Epithelial cell of prostate (primary cell): Measurements from ENCODE around the gene IQCN.

ENCODE experiments used
- DNase-seq: peaks from one replicate; pipeline ENCODE4 v3.0.0-alpha.2; 2011; ENCODE audit warnings: low read depth, low spot score
- H3K27ac ChIP-seq: fragments of 450-650 bp; 2 replicates; pipeline ENCODE4 v1.5.1; 2017; ENCODE audit warnings: mild to moderate bottlenecking

IQCN gene

GRCh38 chr19:18270326-18270725 lies 3.9 kb downstream of the IQCN start:
- DNase-seq: no peak
- H3K27ac ChIP-seq: no peak overlapping the region

GRCh38 chr19:18269070-18269723 lies 5.1 kb downstream of the IQCN start:
- no peak overlapping the region for H3K27ac ChIP-seq
- no peak for DNase-seq

GRCh38 chr19:18266771-18267686 lies 7.2 kb downstream of the IQCN start:
- no peak overlapping the region for H3K27ac ChIP-seq
- DNase-seq: no peak

- H3K27ac ChIP-seq: no peak overlapping the region
- DNase-seq: no peak
Measured at GRCh38 chr19:18265582-18265981, 8.7 kb downstream of the IQCN start.

- H3K27ac ChIP-seq: no peak overlapping the region
- no peak for DNase-seq
Measured at GRCh38 chr19:18264971-18265540, 9.2 kb downstream of the IQCN start.

- DNase-seq: no peak
Measured at GRCh38 chr19:18264137-18264854, 10.0 kb downstream of the IQCN start.

GRCh38 chr19:18263324-18264136 lies 10.7 kb downstream of the IQCN start:
- no peak overlapping the region for H3K27ac ChIP-seq
- DNase-seq: no peak

More at GRCh38 chr19:18264137-18264854, 10.0 kb downstream of the IQCN start:
- H3K27ac ChIP-seq: no peak overlapping the region

- no peak overlapping the region for H3K27ac ChIP-seq
- DNase-seq: no peak
Measured at GRCh38 chr19:18262917-18263316, 11.3 kb downstream of the IQCN start.

GRCh38 chr19:18262144-18262543 lies 12.1 kb downstream of the IQCN start:
- no peak for DNase-seq
- H3K27ac ChIP-seq: no peak overlapping the region

- no peak for DNase-seq
- no peak overlapping the region for H3K27ac ChIP-seq
Measured at GRCh38 chr19:18261474-18261873, 12.8 kb downstream of the IQCN start.

- H3K27ac ChIP-seq: no peak overlapping the region
- DNase-seq: no peak
Measured at GRCh38 chr19:18259893-18260292, 14.4 kb downstream of the IQCN start.

GRCh38 chr19:18257503-18258470 lies 16.5 kb downstream of the IQCN start:
- H3K27ac ChIP-seq: no peak overlapping the region
- no peak for DNase-seq

- H3K27ac ChIP-seq: peak overlapping the region; percentile 84
- DNase-seq: no peak
Measured at GRCh38 chr19:18254546-18255503, 19.4 kb downstream of the IQCN start.

GRCh38 chr19:18253716-18254115 lies 20.5 kb downstream of the IQCN start:
- peak overlapping the region; percentile 84 for H3K27ac ChIP-seq
- peak; percentile 71 for DNase-seq

- peak overlapping the region; percentile 84 for H3K27ac ChIP-seq
- DNase-seq: no peak
Measured at GRCh38 chr19:18253130-18253529, 21.1 kb downstream of the IQCN start.

GRCh38 chr19:18252370-18252717 lies 21.9 kb downstream of the IQCN start:
- H3K27ac ChIP-seq: no peak overlapping the region
- DNase-seq: no peak

GRCh38 chr19:18251587-18252369 lies 22.5 kb downstream of the IQCN start:
- no peak overlapping the region for H3K27ac ChIP-seq

More at GRCh38 chr19:18251587-18252369, 22.5 kb downstream of the IQCN start:
- DNase-seq: no peak
